Effector memory CD4-positive, alpha-beta T cell (primary cell): ENCODE data around the gene GUK1.

Experiments
- DNase-seq, 3 donors: peaks; one replicate each; pipeline ENCODE4 v3.0.0-alpha.2; 2020
- H3K27ac ChIP-seq: 2 replicates; pipeline ENCODE4 v1.7.0; 2013; ENCODE audit warnings: mild to moderate bottlenecking, low read length, moderate library complexity; ENCODE audit not compliant: insufficient read depth, poor library complexity, severe bottlenecking
- H3K27me3 ChIP-seq: replicated peaks from 2 replicates; pipeline ENCODE4 v1.7.0; 2013; ENCODE audit warnings: mild to moderate bottlenecking, low read length; ENCODE audit not compliant: insufficient read depth, control insufficient read depth, poor library complexity, severe bottlenecking
- H3K36me3 ChIP-seq: 2 replicates; pipeline ENCODE4 v1.7.0; 2013; ENCODE audit warnings: mild to moderate bottlenecking, low read length, moderate library complexity; ENCODE audit not compliant: control insufficient read depth, insufficient read depth
- H3K4me1 ChIP-seq: 2 replicates; pipeline ENCODE4 v1.7.0; 2013; ENCODE audit warnings: low read length, mild to moderate bottlenecking; ENCODE audit not compliant: control insufficient read depth, insufficient read depth, poor library complexity, severe bottlenecking
- H3K4me3 ChIP-seq: 2 replicates; pipeline ENCODE4 v1.7.0; 2013; ENCODE audit warnings: low read length, low read depth, mild to moderate bottlenecking; ENCODE audit not compliant: insufficient read depth, poor library complexity, severe bottlenecking
- H3K9me3 ChIP-seq: 2 replicates; pipeline ENCODE4 v1.7.0; 2013; ENCODE audit warnings: mild to moderate bottlenecking, low read length, moderate library complexity; ENCODE audit not compliant: control insufficient read depth

Gene GUK1

DNA sequence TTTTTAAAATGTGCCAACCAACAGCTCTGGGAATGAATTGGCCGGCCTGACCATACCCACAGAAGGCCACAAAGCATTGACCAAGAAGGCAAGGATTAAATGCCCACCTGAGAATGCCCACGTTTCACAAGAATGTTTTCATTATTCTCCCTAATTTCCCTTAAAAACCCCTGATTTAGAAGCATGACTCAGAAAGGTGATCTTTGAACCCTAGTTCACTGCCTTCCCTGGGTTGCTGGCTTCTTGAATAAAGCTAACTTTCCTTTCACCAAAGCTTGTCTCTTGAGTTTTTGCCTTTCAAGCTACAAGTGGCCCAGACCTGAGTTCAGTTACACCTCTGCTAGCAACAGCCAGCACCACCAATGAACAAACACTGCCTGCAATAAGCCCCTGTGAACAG, 16.6 kb upstream of the GUK1 start:
- no peak overlapping the region for H3K27ac ChIP-seq
- DNase-seq, result no peak

DNA sequence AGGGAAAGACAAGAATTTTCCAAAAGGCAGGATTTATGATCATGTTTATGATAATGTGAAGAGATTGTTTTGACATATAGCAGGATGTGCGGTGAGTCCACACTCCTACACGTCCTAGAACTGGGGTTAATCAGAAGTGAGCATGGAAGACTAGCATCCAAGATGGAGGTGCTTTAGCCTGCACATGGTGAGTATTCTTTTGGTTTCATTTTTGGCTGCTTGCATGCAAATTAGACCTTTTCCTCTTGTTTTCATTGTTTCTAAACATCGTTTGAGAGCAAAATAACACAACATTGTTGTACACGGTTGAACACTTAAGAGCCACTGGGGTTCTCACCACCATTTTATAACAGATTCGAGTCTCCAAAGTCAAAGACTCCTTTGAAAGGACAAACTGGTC, 14.9 kb upstream of the GUK1 start:
- H3K9me3 ChIP-seq, result no peaks in the 10 kb centered on the region
- no peaks in the 10 kb centered on the region for H3K36me3 ChIP-seq
- no peaks in the 10 kb centered on the region for H3K4me1 ChIP-seq
- DNase-seq, result no peak
- no peaks in the 10 kb centered on the region for H3K27me3 ChIP-seq
- H3K27ac ChIP-seq, result no peak overlapping the region
- no peak overlapping the region for H3K4me3 ChIP-seq

More for the DNA sequence above, 16.6 kb upstream of the GUK1 start:
- Histone ChIP-seq H3K4me3 (no peak overlapping the region), H3K36me3 (no peaks in the 10 kb centered on the region), H3K9me3 (no peaks in the 10 kb centered on the region), H3K4me1 (no peaks in the 10 kb centered on the region), H3K27me3 (no peaks in the 10 kb centered on the region)

DNA sequence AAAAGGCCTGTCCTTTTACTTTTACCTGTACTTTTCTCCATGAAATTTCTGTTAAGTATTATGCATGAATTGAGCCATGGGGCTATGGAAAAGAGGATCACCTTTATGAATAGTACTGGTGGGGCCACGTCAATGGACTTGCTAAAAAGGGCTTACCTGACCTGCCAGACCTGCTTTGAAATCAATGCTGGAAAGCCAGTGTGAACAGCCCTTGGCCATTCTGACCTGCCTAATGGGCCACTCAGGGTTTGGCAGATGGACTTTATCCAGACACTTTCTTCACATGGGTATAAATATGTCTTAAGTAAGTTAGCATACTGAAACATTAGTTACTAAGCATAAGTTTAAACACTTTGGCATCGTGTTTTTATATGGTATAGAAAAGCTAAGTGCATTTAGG, 8.3 kb upstream of the GUK1 start:
- H3K4me1 ChIP-seq, result no peaks in the 10 kb centered on the region
- H3K27me3 ChIP-seq, result no peaks in the 10 kb centered on the region
- no peak overlapping the region for H3K27ac ChIP-seq
- H3K4me3 ChIP-seq, result no peak overlapping the region
- no peak for DNase-seq
- H3K9me3 ChIP-seq, result no peaks in the 10 kb centered on the region
- no peaks in the 10 kb centered on the region for H3K36me3 ChIP-seq

DNA sequence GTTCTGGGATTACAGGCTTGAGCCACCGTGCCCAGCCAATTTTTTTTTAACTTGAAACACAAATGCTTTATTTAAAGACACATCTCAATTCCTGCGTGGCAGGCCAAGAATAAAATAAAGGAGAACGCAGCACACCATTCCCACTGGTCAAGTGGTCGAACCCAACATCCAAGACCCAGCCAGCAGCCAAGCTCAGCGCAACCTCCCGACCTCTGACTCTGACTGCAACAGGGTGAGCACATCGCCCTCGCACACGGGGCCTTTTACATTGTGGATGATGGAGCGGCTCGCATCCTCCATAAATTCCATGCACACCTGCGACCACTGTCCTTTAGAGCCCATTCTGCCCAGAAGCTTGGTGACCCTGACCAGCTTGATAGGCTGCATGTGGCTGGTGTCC, 5.5 kb upstream of the GUK1 start:
- no peaks in the 10 kb centered on the region for H3K27me3 ChIP-seq
- H3K4me3 ChIP-seq, result no peak overlapping the region
- H3K9me3 ChIP-seq, result no peaks in the 10 kb centered on the region
- DNase-seq, result no peak
- no peaks in the 10 kb centered on the region for H3K36me3 ChIP-seq
- no peaks in the 10 kb centered on the region for H3K4me1 ChIP-seq
- no peak overlapping the region for H3K27ac ChIP-seq

DNA sequence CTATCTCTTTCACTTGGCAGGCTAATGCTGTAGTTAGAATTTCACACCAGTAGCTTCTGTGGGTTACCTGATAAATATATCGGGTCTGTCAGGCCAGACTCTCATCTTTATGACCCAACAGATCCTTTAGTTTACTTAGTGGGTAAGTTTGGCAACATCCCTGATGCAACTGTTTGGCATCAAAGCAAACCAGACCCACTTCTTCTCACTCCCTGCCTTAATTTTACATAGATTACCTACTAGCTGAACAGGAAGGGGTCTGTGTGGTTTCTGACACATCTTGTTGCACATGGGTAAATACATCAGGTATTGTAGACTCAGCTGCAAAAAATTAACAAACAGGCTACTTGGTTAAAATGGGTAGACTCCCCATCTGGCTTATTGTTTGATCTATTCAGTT, 3.2 kb upstream of the GUK1 start:
- Histone ChIP-seq H3K27me3 (no peaks in the 10 kb centered on the region), H3K4me1 (peaks cover 12% of the 10 kb centered on the region), H3K4me3 (no peak overlapping the region), H3K9me3 (no peaks in the 10 kb centered on the region), H3K36me3 (no peaks in the 10 kb centered on the region), H3K27ac (no peak overlapping the region)
- DNase-seq, result no peak

DNA sequence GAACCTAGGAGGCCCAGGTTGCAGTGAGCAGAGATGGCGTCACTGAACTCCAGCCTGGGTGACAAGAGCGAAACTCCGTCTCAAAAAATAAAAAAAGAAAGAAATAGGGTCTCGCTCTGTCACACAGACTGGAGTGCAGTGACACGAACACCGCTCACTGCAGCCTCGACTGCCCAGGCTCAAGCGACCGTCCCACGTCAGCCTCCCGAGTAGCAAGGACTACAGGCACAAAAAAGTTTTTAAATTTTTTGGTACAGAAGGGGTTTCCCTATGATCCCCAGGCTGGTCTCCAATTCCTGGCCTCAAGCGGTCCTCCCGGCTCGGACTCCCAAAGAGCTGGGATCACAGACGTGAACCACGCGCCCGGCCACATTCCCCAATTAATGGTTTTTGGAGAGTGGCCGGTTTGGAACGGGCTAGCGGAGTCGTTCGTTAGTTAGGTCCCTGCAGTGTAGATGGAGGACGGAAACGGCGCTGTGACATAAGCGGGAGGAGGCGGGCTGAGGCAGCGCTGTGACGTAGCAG, 611 bp upstream of the GUK1 start:
- no peaks in the 10 kb centered on the region for H3K27me3 ChIP-seq
- peak overlapping the region; percentile 94 for H3K27ac ChIP-seq
- H3K4me1 ChIP-seq, result peaks cover 30% of the 10 kb centered on the region
- DNase-seq, result no peak
- H3K4me3 ChIP-seq, result peak overlapping the region; percentile 60
- H3K36me3 ChIP-seq, result no peaks in the 10 kb centered on the region
- no peaks in the 10 kb centered on the region for H3K9me3 ChIP-seq

DNA sequence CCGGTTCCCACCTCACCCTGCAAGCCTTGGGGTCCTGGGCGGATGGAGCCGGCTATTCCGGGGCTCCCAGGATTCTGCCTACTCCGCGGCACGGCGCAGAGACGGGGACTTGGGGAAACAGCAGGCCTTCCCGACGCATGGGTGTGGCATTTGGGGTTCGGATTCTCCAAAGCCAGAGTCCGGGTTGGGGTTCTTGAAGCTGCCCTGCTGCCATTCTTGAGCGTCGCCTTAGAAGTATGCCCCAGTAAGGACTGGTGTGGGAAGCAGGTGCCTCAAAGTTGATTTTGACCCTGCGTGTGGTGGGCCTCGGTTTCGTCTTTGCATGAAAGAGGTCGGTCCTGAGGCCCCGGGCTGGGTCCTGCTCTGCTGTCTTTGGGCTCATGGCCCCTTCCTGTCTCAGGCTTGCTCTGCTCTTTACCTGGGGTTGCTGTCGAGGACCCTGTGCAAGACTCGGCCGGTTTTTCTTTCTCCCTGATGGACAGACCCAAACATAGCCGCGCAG, 696 bp downstream of the GUK1 start:
- no peak for DNase-seq
- peak overlapping the region; percentile 77 for H3K4me3 ChIP-seq
- peaks cover 4% of the 10 kb centered on the region for H3K36me3 ChIP-seq
- peaks cover 30% of the 10 kb centered on the region for H3K4me1 ChIP-seq
- H3K27ac ChIP-seq, result peak overlapping the region; percentile 93
- H3K9me3 ChIP-seq, result no peaks in the 10 kb centered on the region
- H3K27me3 ChIP-seq, result no peaks in the 10 kb centered on the region

DNA sequence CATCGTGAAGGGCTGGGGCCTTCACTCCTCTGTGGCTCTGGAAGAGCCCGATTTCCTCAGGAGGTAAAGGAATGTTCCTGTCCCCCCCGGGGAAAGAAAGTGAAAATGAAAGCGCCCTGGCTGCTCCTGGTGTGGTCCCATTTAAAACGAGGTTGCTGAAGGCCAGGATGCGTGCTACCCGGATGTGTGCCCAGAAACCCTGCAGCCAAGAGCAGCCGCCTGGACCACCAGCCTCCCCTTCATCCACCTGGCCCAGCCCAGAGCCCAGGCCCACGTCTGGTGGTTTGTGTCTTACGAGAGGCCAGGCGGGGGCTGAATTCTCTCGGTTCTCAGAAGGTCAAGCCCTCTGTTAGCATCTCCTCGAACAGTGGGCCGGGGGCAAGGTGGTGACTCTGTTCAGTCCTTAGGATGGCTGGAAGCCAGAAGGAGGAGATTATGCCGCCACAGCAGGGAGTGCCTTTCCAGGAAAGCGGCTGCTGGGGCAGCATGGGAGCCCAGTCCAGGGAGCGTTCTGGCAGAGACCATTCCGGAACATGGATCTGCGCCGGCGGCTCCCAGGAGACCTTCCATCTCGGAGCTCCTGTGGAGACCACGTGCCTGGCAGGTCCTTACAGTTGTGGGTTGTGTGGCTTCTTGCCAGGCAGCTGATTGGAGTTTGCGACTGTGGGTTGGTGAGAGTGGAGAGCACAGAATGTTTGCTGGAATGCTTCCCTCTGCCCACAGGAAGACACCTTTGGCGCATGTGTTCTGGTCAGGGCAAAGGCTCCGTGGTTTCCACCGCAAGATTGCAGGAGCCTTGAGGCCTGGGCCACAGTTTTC, 1.4 kb downstream of the GUK1 start:
- Histone ChIP-seq H3K4me1 (peaks cover 30% of the 10 kb centered on the region), H3K27ac (peak overlapping the region; percentile 93), H3K4me3 (peak overlapping the region; percentile 77), H3K36me3 (peaks cover 10% of the 10 kb centered on the region), H3K27me3 (no peaks in the 10 kb centered on the region), H3K9me3 (no peaks in the 10 kb centered on the region)
- DNase-seq, result peak in 1 of 3 donors; percentile 28

DNA sequence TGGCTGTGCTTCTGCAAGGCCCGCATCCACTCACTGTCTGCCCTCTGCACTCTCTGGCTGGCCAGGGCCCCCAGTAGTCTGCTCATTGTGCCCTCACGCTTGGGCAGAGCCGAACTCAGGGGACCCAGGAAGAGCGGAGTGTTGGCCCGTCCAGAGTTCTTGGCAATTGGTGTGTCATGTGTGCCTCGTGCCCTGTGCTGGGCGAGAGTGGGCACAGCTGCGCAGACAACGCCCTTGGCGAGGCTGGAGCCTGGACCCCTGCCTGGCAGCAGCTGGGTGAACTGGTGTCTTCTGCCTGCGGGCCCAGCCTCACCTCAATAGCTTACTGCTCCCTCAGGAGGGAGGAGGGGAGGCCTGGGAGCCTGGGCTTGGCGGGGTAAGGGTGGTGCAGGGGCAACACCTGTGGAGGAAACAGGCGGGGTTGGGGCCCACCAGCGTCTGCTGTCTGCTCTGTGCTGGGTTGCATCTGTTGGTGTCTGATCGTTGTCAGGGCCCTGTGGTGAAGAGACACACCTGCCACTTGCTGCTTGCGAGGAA, 2.1 kb downstream of the GUK1 start:
- Histone ChIP-seq H3K4me3 (peak overlapping the region; percentile 77), H3K4me1 (peaks cover 30% of the 10 kb centered on the region)

DNA sequence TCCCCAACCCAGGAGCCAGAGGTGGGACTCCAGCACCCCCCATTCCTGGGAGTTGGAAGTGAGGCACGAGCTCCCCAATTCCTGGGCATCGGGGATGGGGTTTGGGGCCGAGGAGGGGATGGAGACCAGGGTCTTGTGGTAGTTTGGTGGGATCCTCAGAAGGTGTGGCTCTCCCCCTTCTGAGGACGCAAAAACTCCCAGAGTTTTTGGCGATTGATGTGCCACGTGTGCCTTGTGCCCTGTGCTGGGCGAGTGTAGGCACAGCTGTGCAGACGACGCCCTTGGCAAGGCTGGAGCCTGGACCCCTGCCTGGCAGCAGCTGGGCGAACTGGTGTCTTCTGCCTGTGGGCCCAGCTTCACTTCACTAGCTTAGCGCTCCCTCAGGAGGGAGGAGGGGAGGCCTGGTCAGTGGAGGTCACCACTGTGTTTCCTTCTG, 2.6 kb downstream of the GUK1 start:
- no peaks in the 10 kb centered on the region for H3K27me3 ChIP-seq
- H3K4me1 ChIP-seq, result peaks cover 30% of the 10 kb centered on the region
- H3K9me3 ChIP-seq, result no peaks in the 10 kb centered on the region
- no peak overlapping the region for H3K4me3 ChIP-seq
- H3K36me3 ChIP-seq, result peaks cover 23% of the 10 kb centered on the region
- DNase-seq, result no peak
- H3K27ac ChIP-seq, result no peak overlapping the region

More for the DNA sequence above, 2.1 kb downstream of the GUK1 start:
- no peak overlapping the region for H3K27ac ChIP-seq
- no peaks in the 10 kb centered on the region for H3K27me3 ChIP-seq
- H3K9me3 ChIP-seq, result no peaks in the 10 kb centered on the region
- DNase-seq, result no peak
- H3K36me3 ChIP-seq, result peaks cover 18% of the 10 kb centered on the region
